ENCODE data around the gene UBE2F.

UBE2F gene

DNA sequence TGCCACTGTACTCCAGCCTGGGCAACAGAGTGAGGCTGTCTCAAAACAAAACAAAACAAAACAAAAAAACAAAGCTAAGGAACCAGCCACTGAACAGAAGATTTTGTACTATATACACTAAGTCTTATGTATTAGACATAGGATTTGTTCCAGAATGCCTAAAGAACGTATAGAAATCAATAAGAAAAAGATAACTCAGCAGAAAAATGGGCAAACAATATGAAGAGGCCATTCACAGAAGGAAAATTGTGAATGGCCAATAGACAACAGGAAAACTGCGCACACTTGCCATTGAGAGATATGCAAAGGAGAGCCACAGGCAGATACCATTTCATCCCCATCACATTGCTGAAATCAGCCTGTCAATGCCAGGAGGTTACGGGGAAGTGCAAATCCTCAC is 14.9 kb upstream of the UBE2F start:
- no peaks in the 10 kb centered on the region for H3K9me3 ChIP-seq (ENCODE audit: control insufficient read depth, low read length)
- H3K27me3 ChIP-seq (ENCODE audit: control insufficient read depth, insufficient read depth, low read length), result no peaks in the 10 kb centered on the region
- no peaks in the 10 kb centered on the region for H3K79me2 ChIP-seq
- H2AFZ ChIP-seq, result no peak overlapping the region
- no peak overlapping the region for H3K4me2 ChIP-seq (ENCODE audit: low read length)
- no peak overlapping the region for H3K27ac ChIP-seq
- no peak overlapping the region for H3K4me3 ChIP-seq (ENCODE audit: low read depth, low read length)
- no peak overlapping the region for H3K9ac ChIP-seq
- no peaks in the 10 kb centered on the region for H3K4me1 ChIP-seq
- no peak for TF ChIP-seq CTCF (IDR thresholded peaks at IDR 0.05)
- no peaks in the 10 kb centered on the region for H3K36me3 ChIP-seq (ENCODE audit: control insufficient read depth, insufficient read depth, low read length)

DNA sequence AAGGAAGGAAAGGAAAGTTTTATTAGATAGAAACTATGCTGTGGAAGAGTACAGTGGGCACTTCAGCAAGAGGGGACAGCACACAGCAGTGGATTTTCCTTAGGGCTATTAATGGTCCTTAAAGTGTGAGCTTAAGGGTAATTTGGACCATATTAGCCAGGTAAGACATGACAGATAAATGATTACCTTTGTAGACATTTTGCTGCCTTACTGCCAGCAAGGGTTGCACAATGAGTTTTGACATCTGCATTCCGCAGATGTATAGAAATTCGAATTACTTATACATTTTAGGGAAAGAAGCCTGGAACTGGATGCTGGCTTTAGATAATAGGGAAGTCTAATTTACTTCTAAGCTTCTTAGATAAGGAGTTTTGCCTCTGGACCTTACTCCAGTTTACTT is 14.0 kb upstream of the UBE2F start:
- Histone ChIP-seq H2AFZ (no peak overlapping the region), H3K27me3 (ENCODE audit: control insufficient read depth, insufficient read depth, low read length) (no peaks in the 10 kb centered on the region), H3K4me3 (ENCODE audit: low read depth, low read length) (no peak overlapping the region), H3K36me3 (ENCODE audit: control insufficient read depth, insufficient read depth, low read length) (no peaks in the 10 kb centered on the region), H3K27ac (no peak overlapping the region), H3K4me1 (no peaks in the 10 kb centered on the region), H3K4me2 (ENCODE audit: low read length) (no peak overlapping the region), H3K79me2 (no peaks in the 10 kb centered on the region), H3K9ac (no peak overlapping the region), H3K9me3 (ENCODE audit: control insufficient read depth, low read length) (no peaks in the 10 kb centered on the region)
- no peak for TF ChIP-seq CTCF (IDR thresholded peaks at IDR 0.05)

GRCh38 chr2:237955640-237956401 is 11.0 kb upstream of the UBE2F start:
- Histone ChIP-seq H3K79me2 (no peaks in the 10 kb centered on the region), H3K36me3 (ENCODE audit: control insufficient read depth, insufficient read depth, low read length) (no peaks in the 10 kb centered on the region), H3K4me3 (ENCODE audit: low read depth, low read length) (no peak overlapping the region), H3K4me1 (no peaks in the 10 kb centered on the region), H3K27me3 (ENCODE audit: control insufficient read depth, insufficient read depth, low read length) (no peaks in the 10 kb centered on the region), H3K9me3 (ENCODE audit: control insufficient read depth, low read length) (no peaks in the 10 kb centered on the region), H3K9ac (no peak overlapping the region), H3K27ac (no peak overlapping the region), H2AFZ (no peak overlapping the region), H3K4me2 (ENCODE audit: low read length) (peak overlapping the region; percentile 31)
- no peak for TF ChIP-seq CTCF (IDR thresholded peaks at IDR 0.05)

DNA sequence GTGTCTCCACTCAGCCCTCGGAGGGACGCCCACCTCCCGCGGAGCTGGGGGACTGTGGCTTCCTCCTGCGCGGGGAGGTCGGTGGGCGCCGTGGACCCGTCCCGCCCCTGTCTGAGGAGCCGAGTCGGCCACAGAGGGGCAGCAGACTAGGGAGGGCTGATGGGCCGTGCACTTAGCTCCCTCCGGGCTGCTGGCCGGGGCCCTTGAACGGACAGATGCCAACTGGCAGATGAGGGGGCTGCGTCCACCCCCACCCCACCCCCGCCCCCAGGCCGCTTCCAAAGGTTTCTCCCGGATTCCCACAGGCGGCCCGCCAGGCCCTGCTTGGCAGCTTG is 10.4 kb upstream of the UBE2F start:
- no peak for TF ChIP-seq CTCF (IDR thresholded peaks at IDR 0.05)
- Histone ChIP-seq H3K27ac (no peak overlapping the region), H3K9ac (no peak overlapping the region), H3K27me3 (ENCODE audit: control insufficient read depth, insufficient read depth, low read length) (no peaks in the 10 kb centered on the region), H3K9me3 (ENCODE audit: control insufficient read depth, low read length) (no peaks in the 10 kb centered on the region), H3K4me1 (no peaks in the 10 kb centered on the region), H3K79me2 (no peaks in the 10 kb centered on the region), H3K36me3 (ENCODE audit: control insufficient read depth, insufficient read depth, low read length) (no peaks in the 10 kb centered on the region), H3K4me3 (ENCODE audit: low read depth, low read length) (no peak overlapping the region), H3K4me2 (ENCODE audit: low read length) (no peak overlapping the region), H2AFZ (no peak overlapping the region)

DNA sequence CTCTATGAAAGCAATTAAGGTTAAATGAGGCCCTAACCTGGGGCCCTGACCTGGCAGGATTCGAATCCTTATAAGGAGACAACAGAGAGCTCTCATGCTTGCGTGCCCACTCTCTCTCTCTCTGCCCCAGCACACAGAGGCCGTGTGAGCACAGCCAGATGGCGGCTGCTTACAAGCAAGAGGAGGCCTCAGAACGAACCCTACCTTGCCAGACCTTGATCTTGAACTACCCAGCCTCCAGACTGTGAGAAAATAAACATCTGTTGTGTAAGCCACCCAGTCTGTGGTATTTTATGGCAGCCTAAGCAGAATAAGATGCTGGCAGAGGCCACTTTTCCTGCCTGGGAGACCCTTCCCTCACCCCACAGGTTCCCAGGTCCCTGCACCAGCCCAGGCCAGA is 5.2 kb upstream of the UBE2F start:
- no peak overlapping the region for H2AFZ ChIP-seq

More for the DNA sequence above, 5.2 kb upstream of the UBE2F start:
- H3K36me3 ChIP-seq (ENCODE audit: control insufficient read depth, insufficient read depth, low read length), result no peaks in the 10 kb centered on the region
- H3K79me2 ChIP-seq, result no peaks in the 10 kb centered on the region
- no peak overlapping the region for H3K27ac ChIP-seq
- TF ChIP-seq CTCF (IDR thresholded peaks at IDR 0.05), result no peak
- H3K27me3 ChIP-seq (ENCODE audit: control insufficient read depth, insufficient read depth, low read length), result no peaks in the 10 kb centered on the region
- no peak overlapping the region for H3K9ac ChIP-seq
- no peak overlapping the region for H3K4me3 ChIP-seq (ENCODE audit: low read depth, low read length)
- H3K4me1 ChIP-seq, result peaks cover 3% of the 10 kb centered on the region
- H3K9me3 ChIP-seq (ENCODE audit: control insufficient read depth, low read length), result no peaks in the 10 kb centered on the region
- no peak overlapping the region for H3K4me2 ChIP-seq (ENCODE audit: low read length)

Data from parathyroid adenoma (tissue), 2 donors.